Measurements from ENCODE around the gene ZNF217. TPM values are rescaled to one million over a fixed set of nuclear protein-coding genes. Genes with fewer than 3 reads are reported as not detected.
"Not testable (repeated sequence)": the region's sequence is repeated elsewhere in the genome, so short reads cannot be mapped to it uniquely, and the experiment has no call there.

ZNF217 gene
- total and polyA plus RNA-seq, 2 experiments from 2014 or later = 10.4 to 23.5 TPM

- H3K36me3 ChIP-seq (ENCODE audit: low read depth) = no peaks in the 10 kb centered on the region
- no peak for TF ChIP-seq EZH2phosphoT487 (IDR thresholded peaks at IDR 0.05; ENCODE audit: insufficient read depth, low read depth)
- TF ChIP-seq EZH2 (IDR thresholded peaks at IDR 0.05; ENCODE audit: insufficient read depth, poor library complexity, severe bottlenecking) = no peak
- H4K20me1 ChIP-seq (ENCODE audit: insufficient read depth) = no peaks in the 10 kb centered on the region
- H3K27me3 ChIP-seq (replicated peaks; ENCODE audit: insufficient read depth) = no peaks in the 10 kb centered on the region
- no peak for DNase-seq
- peak overlapping the region; percentile 80 for H2AFZ ChIP-seq
- 1% methylated on average over 7 of the region's 7 CpGs for WGBS, 2 experiments (ENCODE audit: low coverage in 1 of 2, low lambda C conversion rate in 2 of 2, missing lambda C conversion rate in 2 of 2)
- no peaks in the 10 kb centered on the region for H3K9me2 ChIP-seq (ENCODE audit: insufficient read depth)
- peak overlapping the region; percentile 92 for H3K27ac ChIP-seq
- peak overlapping the region; percentile 93 for H3K4me2 ChIP-seq (ENCODE audit: unreplicated experiment)
- H3K4me3 ChIP-seq = peak overlapping the region; percentile 85
- in situ Hi-C loops (cut with MboI) = loop anchor here (25.0 kb wide), 1 partner anchor 592 kb away; no protein-coding TSS in a partner anchor
- peaks cover 35% of the 10 kb centered on the region for H3K79me2 ChIP-seq (ENCODE audit: insufficient read depth)
- peaks cover 20% of the 10 kb centered on the region for H3K4me1 ChIP-seq (ENCODE audit: insufficient read depth)
- peaks cover 41% of the 10 kb centered on the region for H3F3A ChIP-seq (ENCODE audit: insufficient read depth)
- H3K9me3 ChIP-seq (ENCODE audit: low read depth) = no peaks in the 10 kb centered on the region
- H3K9ac ChIP-seq = peak overlapping the region; percentile 95
Measured at GRCh38 chr20:53595018-53595378, 1.4 kb upstream of the ZNF217 start.

- peak; percentile 95 for DNase-seq
- no peaks in the 10 kb centered on the region for H3K36me3 ChIP-seq (ENCODE audit: low read depth)
- H3K4me2 ChIP-seq (ENCODE audit: unreplicated experiment) = peak overlapping the region; percentile 93
- H3K4me1 ChIP-seq (ENCODE audit: insufficient read depth) = peaks cover 26% of the 10 kb centered on the region
- WGBS, 2 experiments (ENCODE audit: low coverage in 1 of 2, low lambda C conversion rate in 2 of 2, missing lambda C conversion rate in 2 of 2) = 0 to 1% methylated on average over 18 to 76 of the region's 110 CpGs
- no peaks in the 10 kb centered on the region for H3K9me3 ChIP-seq (ENCODE audit: low read depth)
- H3K79me2 ChIP-seq (ENCODE audit: insufficient read depth) = peaks cover 41% of the 10 kb centered on the region
- H3K27me3 ChIP-seq (replicated peaks; ENCODE audit: insufficient read depth) = no peaks in the 10 kb centered on the region
- H3K27ac ChIP-seq = peak overlapping the region; percentile 99
- peaks cover 45% of the 10 kb centered on the region for H3F3A ChIP-seq (ENCODE audit: insufficient read depth)
- H2AFZ ChIP-seq = peak overlapping the region; percentile 80
- H3K9me2 ChIP-seq (ENCODE audit: insufficient read depth) = no peaks in the 10 kb centered on the region
- H3K4me3 ChIP-seq = peak overlapping the region; percentile 97
- H4K20me1 ChIP-seq (ENCODE audit: insufficient read depth) = no peaks in the 10 kb centered on the region
- in situ Hi-C loops (cut with MboI) = loop anchor here (25.0 kb wide), 1 partner anchor 593 kb away; no protein-coding TSS in a partner anchor
- H3K9ac ChIP-seq = peak overlapping the region; percentile 100
- TF ChIP-seq EZH2 (IDR thresholded peaks at IDR 0.05; ENCODE audit: insufficient read depth, poor library complexity, severe bottlenecking) (no peak), EZH2phosphoT487 (IDR thresholded peaks at IDR 0.05; ENCODE audit: insufficient read depth, low read depth) (no peak)
Measured at GRCh38 chr20:53594068-53595017, 704 bp upstream of the ZNF217 start.

- Histone ChIP-seq H3K9me3 (ENCODE audit: low read depth) (no peaks in the 10 kb centered on the region), H3K27ac (peak overlapping the region; percentile 99), H3K27me3 (replicated peaks; ENCODE audit: insufficient read depth) (no peaks in the 10 kb centered on the region), H3K79me2 (ENCODE audit: insufficient read depth) (peaks cover 54% of the 10 kb centered on the region), H3K9ac (peak overlapping the region; percentile 100), H3K9me2 (ENCODE audit: insufficient read depth) (no peaks in the 10 kb centered on the region), H3K4me1 (ENCODE audit: insufficient read depth) (peaks cover 39% of the 10 kb centered on the region), H3K4me2 (ENCODE audit: unreplicated experiment) (peak overlapping the region; percentile 83), H3K4me3 (peak overlapping the region; percentile 97), H2AFZ (no peak overlapping the region), H3F3A (ENCODE audit: insufficient read depth) (peaks cover 53% of the 10 kb centered on the region), H4K20me1 (ENCODE audit: insufficient read depth) (no peaks in the 10 kb centered on the region), H3K36me3 (ENCODE audit: low read depth) (no peaks in the 10 kb centered on the region)
- DNase-seq = peak; percentile 52
- TF ChIP-seq EZH2 (IDR thresholded peaks at IDR 0.05; ENCODE audit: insufficient read depth, poor library complexity, severe bottlenecking) = no peak
- no peak for TF ChIP-seq EZH2phosphoT487 (IDR thresholded peaks at IDR 0.05; ENCODE audit: insufficient read depth, low read depth)
- in situ Hi-C loops (cut with MboI) = loop anchor here (25.0 kb wide), 1 partner anchor 594 kb away; no protein-coding TSS in a partner anchor
- 0 to 1% methylated on average over 12 to 13 of the region's 47 CpGs for WGBS, 2 experiments (ENCODE audit: low coverage in 1 of 2, low lambda C conversion rate in 2 of 2, missing lambda C conversion rate in 2 of 2)
Measured at GRCh38 chr20:53592992-53593465, 610 bp downstream of the ZNF217 start.

- WGBS, 2 experiments (ENCODE audit: low coverage in 1 of 2, low lambda C conversion rate in 2 of 2, missing lambda C conversion rate in 2 of 2) = 0 to 1% methylated on average over 21 to 27 of the region's 27 CpGs
- H4K20me1 ChIP-seq (ENCODE audit: insufficient read depth); H3K9me2 ChIP-seq (ENCODE audit: insufficient read depth); H2AFZ ChIP-seq; H3K9me3 ChIP-seq (ENCODE audit: low read depth); H3K27me3 ChIP-seq (replicated peaks; ENCODE audit: insufficient read depth); H3K36me3 ChIP-seq (ENCODE audit: low read depth): not testable (repeated sequence)
- Histone ChIP-seq H3K4me3 (peak overlapping the region; percentile 97), H3F3A (ENCODE audit: insufficient read depth) (peaks cover 53% of the 10 kb centered on the region), H3K27ac (peak overlapping the region; percentile 99), H3K4me1 (ENCODE audit: insufficient read depth) (peaks cover 43% of the 10 kb centered on the region), H3K4me2 (ENCODE audit: unreplicated experiment) (peak overlapping the region; percentile 83), H3K79me2 (ENCODE audit: insufficient read depth) (peaks cover 60% of the 10 kb centered on the region), H3K9ac (peak overlapping the region; percentile 100)
- in situ Hi-C loops (cut with MboI) = loop anchor here (25.0 kb wide), 1 partner anchor 595 kb away; no protein-coding TSS in a partner anchor
- peak; percentile 62 for DNase-seq
Measured at GRCh38 chr20:53592454-53592991, 1.1 kb downstream of the ZNF217 start.

GRCh38 chr20:53591941-53592441 is 1.6 kb downstream of the ZNF217 start:
- not testable (repeated sequence) for H3K9me3 ChIP-seq (ENCODE audit: low read depth); H3K27me3 ChIP-seq (replicated peaks; ENCODE audit: insufficient read depth); H4K20me1 ChIP-seq (ENCODE audit: insufficient read depth); H2AFZ ChIP-seq; DNase-seq; H3K36me3 ChIP-seq (ENCODE audit: low read depth); H3K9me2 ChIP-seq (ENCODE audit: insufficient read depth)
- Histone ChIP-seq H3K4me1 (ENCODE audit: insufficient read depth) (peaks cover 47% of the 10 kb centered on the region), H3K9ac (peak overlapping the region; percentile 100), H3F3A (ENCODE audit: insufficient read depth) (peaks cover 55% of the 10 kb centered on the region), H3K79me2 (ENCODE audit: insufficient read depth) (peaks cover 65% of the 10 kb centered on the region), H3K4me3 (peak overlapping the region; percentile 97), H3K4me2 (ENCODE audit: unreplicated experiment) (peak overlapping the region; percentile 98), H3K27ac (peak overlapping the region; percentile 99)
- 47 to 50% methylated on average over 8 to 9 of the region's 9 CpGs for WGBS, 2 experiments (ENCODE audit: low coverage in 1 of 2, low lambda C conversion rate in 2 of 2, missing lambda C conversion rate in 2 of 2)
- in situ Hi-C loops (cut with MboI) = loop anchor here (25.0 kb wide), 1 partner anchor 595 kb away; no protein-coding TSS in a partner anchor

- in situ Hi-C loops (cut with MboI) = loop anchor here (25.0 kb wide), 1 partner anchor 596 kb away; no protein-coding TSS in a partner anchor
- peak overlapping the region; percentile 99 for H3K27ac ChIP-seq
- WGBS, 2 experiments (ENCODE audit: low coverage in 1 of 2, low lambda C conversion rate in 2 of 2, missing lambda C conversion rate in 2 of 2) = 2 to 6% methylated on average over 4 of the region's 4 CpGs
- peak overlapping the region; percentile 97 for H3K4me3 ChIP-seq
- not testable (repeated sequence) for H3K27me3 ChIP-seq (replicated peaks; ENCODE audit: insufficient read depth); H2AFZ ChIP-seq; H4K20me1 ChIP-seq (ENCODE audit: insufficient read depth); H3K9me2 ChIP-seq (ENCODE audit: insufficient read depth); H3K36me3 ChIP-seq (ENCODE audit: low read depth); H3K9me3 ChIP-seq (ENCODE audit: low read depth)
- peaks cover 50% of the 10 kb centered on the region for H3K4me1 ChIP-seq (ENCODE audit: insufficient read depth)
- H3K79me2 ChIP-seq (ENCODE audit: insufficient read depth) = peaks cover 72% of the 10 kb centered on the region
- peak overlapping the region; percentile 100 for H3K9ac ChIP-seq
- DNase-seq = peak; percentile 39
- peaks cover 51% of the 10 kb centered on the region for H3F3A ChIP-seq (ENCODE audit: insufficient read depth)
- peak overlapping the region; percentile 98 for H3K4me2 ChIP-seq (ENCODE audit: unreplicated experiment)
Measured at GRCh38 chr20:53591206-53591741, 2.4 kb downstream of the ZNF217 start.
